ENCODE results near the gene PLAC9. TPM values are rescaled to one million over a fixed set of nuclear protein-coding genes. Genes with fewer than 3 reads are reported as not detected.

Gene PLAC9
- total and polyA plus RNA-seq, 2 experiments from 2014 or later = 11.4 to 83.3 TPM

GRCh38 chr10:80168679-80169380 is 36.3 kb downstream of the PLAC9 start:
- Histone ChIP-seq H4K20me1 (ENCODE audit: insufficient read depth, poor library complexity, severe bottlenecking) (peaks cover 31% of the 10 kb centered on the region), H2AFZ (no peak overlapping the region), H3K79me2 (peaks cover 45% of the 10 kb centered on the region), H3K36me3 (replicated peaks; ENCODE audit: insufficient read depth, low read depth) (no peaks in the 10 kb centered on the region), H3K9me3 (ENCODE audit: low read depth) (no peaks in the 10 kb centered on the region), H3K27me3 (no peaks in the 10 kb centered on the region), H3K27ac (no peak overlapping the region), H3K4me3 (no peak overlapping the region), H3K4me1 (ENCODE audit: insufficient read depth) (no peaks in the 10 kb centered on the region), H3K4me2 (no peak overlapping the region), H3K9me2 (replicated peaks; ENCODE audit: insufficient read depth) (no peaks in the 10 kb centered on the region)
- 86% methylated on average over 12 of the region's 13 CpGs for WGBS (ENCODE audit: low lambda C conversion rate, missing lambda C conversion rate)
- no peak for DNase-seq (ENCODE audit: low spot score)
- TF ChIP-seq CTCF (IDR thresholded peaks at IDR 0.05; ENCODE audit: poor library complexity) (no peak), EZH2phosphoT487 (IDR thresholded peaks at IDR 0.05; ENCODE audit: low read depth, severe bottlenecking, unreplicated experiment) (no peak), EZH2 (IDR thresholded peaks at IDR 0.05; ENCODE audit: borderline replicate concordance) (no peak)

GRCh38 chr10:80170026-80170425 is 37.5 kb downstream of the PLAC9 start:
- H3K4me1 ChIP-seq (ENCODE audit: insufficient read depth) = no peaks in the 10 kb centered on the region
- H3K27me3 ChIP-seq = no peaks in the 10 kb centered on the region
- H3K36me3 ChIP-seq (replicated peaks; ENCODE audit: insufficient read depth, low read depth) = no peaks in the 10 kb centered on the region
- no peak for DNase-seq (ENCODE audit: low spot score)
- H3K27ac ChIP-seq = no peak overlapping the region
- no peaks in the 10 kb centered on the region for H3K9me3 ChIP-seq (ENCODE audit: low read depth)
- TF ChIP-seq EZH2 (IDR thresholded peaks at IDR 0.05; ENCODE audit: borderline replicate concordance) (no peak), CTCF (IDR thresholded peaks at IDR 0.05; ENCODE audit: poor library complexity) (no peak), EZH2phosphoT487 (IDR thresholded peaks at IDR 0.05; ENCODE audit: low read depth, severe bottlenecking, unreplicated experiment) (no peak)
- H3K4me3 ChIP-seq = no peak overlapping the region
- peaks cover 52% of the 10 kb centered on the region for H3K79me2 ChIP-seq
- H4K20me1 ChIP-seq (ENCODE audit: insufficient read depth, poor library complexity, severe bottlenecking) = peaks cover 27% of the 10 kb centered on the region
- H2AFZ ChIP-seq = no peak overlapping the region
- 68% methylated on average over 4 of the region's 4 CpGs for WGBS (ENCODE audit: low lambda C conversion rate, missing lambda C conversion rate)
- H3K4me2 ChIP-seq = no peak overlapping the region
- no peaks in the 10 kb centered on the region for H3K9me2 ChIP-seq (replicated peaks; ENCODE audit: insufficient read depth)

- DNase-seq (ENCODE audit: low spot score) = no peak
- Histone ChIP-seq H2AFZ (no peak overlapping the region), H3K4me2 (no peak overlapping the region), H4K20me1 (ENCODE audit: insufficient read depth, poor library complexity, severe bottlenecking) (peaks cover 33% of the 10 kb centered on the region), H3K9me3 (ENCODE audit: low read depth) (no peaks in the 10 kb centered on the region), H3K27me3 (no peaks in the 10 kb centered on the region), H3K27ac (no peak overlapping the region), H3K79me2 (peaks cover 59% of the 10 kb centered on the region), H3K36me3 (replicated peaks; ENCODE audit: insufficient read depth, low read depth) (no peaks in the 10 kb centered on the region), H3K4me1 (ENCODE audit: insufficient read depth) (no peaks in the 10 kb centered on the region), H3K4me3 (no peak overlapping the region), H3K9me2 (replicated peaks; ENCODE audit: insufficient read depth) (no peaks in the 10 kb centered on the region)
- 93% methylated on average over 10 of the region's 10 CpGs for WGBS (ENCODE audit: low lambda C conversion rate, missing lambda C conversion rate)
- TF ChIP-seq EZH2 (IDR thresholded peaks at IDR 0.05; ENCODE audit: borderline replicate concordance) (no peak), CTCF (IDR thresholded peaks at IDR 0.05; ENCODE audit: poor library complexity) (no peak), EZH2phosphoT487 (IDR thresholded peaks at IDR 0.05; ENCODE audit: low read depth, severe bottlenecking, unreplicated experiment) (no peak)
These were observed 38.1 kb downstream of the PLAC9 start for GRCh38 chr10:80170641-80171040.

All from hepatocyte (in vitro differentiated cells).